GM12872 (cell line): Measurements from ENCODE around the gene SND1.

ENCODE experiments used
- CTCF ChIP-seq: IDR thresholded peaks from 3 replicates; pipeline ENCODE4 v1.5.1; 2011; ENCODE audit warnings: low read depth, mild to moderate bottlenecking, low read length, moderate library complexity; ENCODE audit not compliant: insufficient read depth

SND1 gene

DNA sequence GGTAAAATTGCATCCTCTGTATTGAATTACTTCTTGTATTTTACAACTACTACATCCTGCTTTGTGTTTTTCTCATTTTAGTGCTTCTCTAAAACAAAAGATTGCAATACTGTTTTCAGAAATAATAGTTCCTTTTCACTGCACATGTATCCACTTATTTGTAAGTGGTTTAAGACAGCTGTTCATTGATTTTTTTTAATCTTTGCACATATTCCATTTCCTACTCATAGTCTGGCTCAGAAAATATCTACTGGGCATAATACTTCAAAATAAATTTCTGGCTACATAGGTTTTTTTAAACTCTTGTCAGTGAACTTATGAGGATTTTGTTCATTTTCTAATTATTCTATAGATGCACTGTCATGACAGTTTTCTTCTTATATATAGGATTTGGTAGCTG, 54.8 kb downstream of the SND1 start:
- TF ChIP-seq CTCF: no peak

DNA sequence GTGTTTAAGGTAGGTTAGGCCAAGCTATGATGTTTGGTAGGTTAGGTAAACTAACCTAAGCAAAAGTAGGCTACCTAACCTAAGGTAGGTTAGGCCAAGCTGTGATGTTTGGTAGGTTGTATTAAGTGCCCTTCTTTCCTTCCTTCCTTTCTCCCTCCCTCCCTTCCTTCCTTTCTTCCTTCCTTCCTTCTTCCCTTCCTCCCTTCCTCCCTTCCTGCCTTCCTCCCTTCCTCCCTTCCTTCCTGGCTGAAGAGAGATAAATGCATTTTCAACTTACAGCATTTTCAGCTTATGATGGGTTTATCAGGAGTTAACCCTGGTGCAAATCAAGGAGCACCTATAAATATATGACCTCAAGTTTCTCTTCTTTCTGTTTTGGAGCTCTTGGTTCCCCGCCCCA, 56.2 kb downstream of the SND1 start:
- TF ChIP-seq CTCF: no peak

- TF ChIP-seq CTCF: peak; percentile 75
These were observed 56.8 kb downstream of the SND1 start for GRCh38 chr7:127708788-127709187.

DNA sequence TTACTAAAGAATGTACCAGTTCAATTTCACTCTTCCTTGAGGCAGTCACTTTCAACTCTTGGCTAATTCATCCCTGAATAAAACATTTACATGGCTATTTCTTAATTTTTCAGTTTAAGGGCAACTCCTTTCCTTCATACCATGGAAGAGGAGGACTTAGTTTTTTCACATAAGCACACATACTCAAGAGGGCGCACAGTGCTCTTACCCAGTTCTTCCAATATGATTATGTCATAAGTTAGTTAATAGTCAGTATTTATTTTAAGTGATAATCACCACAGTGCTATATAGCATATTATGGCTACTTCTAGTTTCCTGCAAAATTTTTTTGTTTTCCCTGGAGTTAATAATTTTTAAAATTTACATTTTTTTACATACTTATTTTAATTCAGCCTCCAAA, 58.6 kb downstream of the SND1 start:
- no peak for TF ChIP-seq CTCF

GRCh38 chr7:127711872-127712271, 59.9 kb downstream of the SND1 start:
- no peak for TF ChIP-seq CTCF

GRCh38 chr7:127713006-127713405, 61.0 kb downstream of the SND1 start:
- no peak for TF ChIP-seq CTCF

DNA sequence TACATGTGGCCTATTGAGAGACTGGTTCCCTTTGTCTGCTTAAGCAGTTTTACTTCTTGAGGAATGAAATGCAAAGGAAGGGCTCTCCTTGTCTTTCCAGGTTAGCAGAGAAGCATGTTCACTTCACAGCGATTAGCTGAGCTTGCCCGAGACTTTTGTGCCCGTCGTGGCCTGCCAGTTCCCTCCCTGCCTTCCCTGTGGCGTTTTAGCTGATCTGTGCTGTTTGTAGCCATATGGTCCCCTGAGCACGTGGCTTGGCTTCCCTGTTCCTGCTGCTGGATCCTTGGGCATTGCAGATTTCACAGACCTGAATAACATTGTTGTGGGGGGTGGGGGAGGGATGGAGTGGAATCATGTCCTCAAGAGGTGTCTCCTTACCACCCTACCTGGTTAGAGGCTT, 61.8 kb downstream of the SND1 start:
- no peak for TF ChIP-seq CTCF

DNA sequence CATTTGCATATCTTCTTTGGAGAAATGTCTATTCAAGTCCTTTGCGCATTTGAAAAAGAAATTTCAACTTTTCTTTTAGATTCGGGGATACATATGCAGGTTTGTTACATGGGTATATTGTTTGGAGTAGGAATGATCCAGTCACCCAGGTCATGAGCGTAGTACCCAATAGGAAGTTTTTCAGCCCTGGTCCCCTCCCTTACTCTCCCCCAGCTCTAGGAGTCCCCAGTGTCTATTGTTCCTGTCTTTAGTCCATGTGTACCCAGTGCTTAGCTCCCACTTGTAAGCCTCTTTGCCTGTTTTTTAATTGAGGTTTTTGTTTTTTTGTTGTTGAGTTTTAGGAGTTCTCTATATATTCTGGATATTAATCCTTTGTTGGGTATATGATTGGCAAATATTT, 63.3 kb downstream of the SND1 start:
- TF ChIP-seq CTCF: no peak
